Posterior cingulate gyrus (tissue), 11 donors: Measurements from ENCODE around the gene FRMD1.

ENCODE experiments used
- DNase-seq, 10 donors: peaks; one replicate each; pipeline versions ENCODE4 v3.0.0 to v3.0.0-alpha.2; 2020 to 2021; ENCODE audit warnings: mixed read lengths in 3 of 10
- intact Hi-C: fragments of 100-400 bp; cut with DNase I; formaldehyde crosslinking; loops from one replicate; pipeline ENCODE4 v1.15.1; 2023

The FRMD1 gene

GRCh38 chr6:168061269-168062210 is 17.5 kb downstream of the FRMD1 start:
- intact Hi-C loops: loop anchor here (5.0 kb wide), 1 partner anchor 71 kb away; no protein-coding TSS in a partner anchor
- no peak for DNase-seq

- DNase-seq: peak in 8 of 10 donors; percentile 51 to 95 (median 68)
- intact Hi-C loops: loop anchor here (5.0 kb wide), 1 partner anchor 72 kb away; no protein-coding TSS in a partner anchor
Measured at GRCh38 chr6:168060521-168060931, 18.5 kb downstream of the FRMD1 start.

GRCh38 chr6:168058691-168059551 is 20.1 kb downstream of the FRMD1 start:
- no peak for DNase-seq
- intact Hi-C loops: loop anchor here (10.0 kb wide), 1 partner anchor 154 kb away; no protein-coding TSS in a partner anchor

GRCh38 chr6:168057836-168058235 is 21.2 kb downstream of the FRMD1 start:
- peak in 1 of 10 donors; percentile 85 for DNase-seq
- intact Hi-C loops: loop anchor here (10.0 kb wide), 1 partner anchor 153 kb away; no protein-coding TSS in a partner anchor

GRCh38 chr6:168056892-168057527 is 22.0 kb downstream of the FRMD1 start:
- DNase-seq: peak in 2 of 10 donors; percentile 40 to 72
- intact Hi-C loops: loop anchor here (10.0 kb wide), 1 partner anchor 152 kb away; no protein-coding TSS in a partner anchor

GRCh38 chr6:168055696-168056489 is 23.1 kb downstream of the FRMD1 start:
- DNase-seq: peak in 2 of 10 donors; percentile 70 to 78
- intact Hi-C loops: loop anchor here (10.0 kb wide), 1 partner anchor 151 kb away; no protein-coding TSS in a partner anchor

GRCh38 chr6:168054765-168055560 is 24.0 kb downstream of the FRMD1 start:
- peak in 2 of 10 donors; percentile 78 to 82 for DNase-seq
- intact Hi-C loops: loop anchor here (10.0 kb wide), 1 partner anchor 150 kb away; no protein-coding TSS in a partner anchor

GRCh38 chr6:168053957-168054471 is 25.0 kb downstream of the FRMD1 start:
- intact Hi-C loops: loop anchor here (10.0 kb wide), 1 partner anchor 149 kb away; no protein-coding TSS in a partner anchor

GRCh38 chr6:168053086-168053956 is 25.7 kb downstream of the FRMD1 start:
- peak in 3 of 10 donors; percentile 65 to 75 (median 66) for DNase-seq
- intact Hi-C loops: loop anchor here (10.0 kb wide), 1 partner anchor 149 kb away; no protein-coding TSS in a partner anchor

More at GRCh38 chr6:168053957-168054471, 25.0 kb downstream of the FRMD1 start:
- DNase-seq: peak in 3 of 10 donors; percentile 53 to 73 (median 57)

GRCh38 chr6:168052291-168052891 is 26.6 kb downstream of the FRMD1 start:
- intact Hi-C loops: loop anchor here (10.0 kb wide), 1 partner anchor 148 kb away; no protein-coding TSS in a partner anchor
- DNase-seq: peak in 3 of 10 donors; percentile 62 to 82 (median 80)

GRCh38 chr6:168051648-168052047 is 27.4 kb downstream of the FRMD1 start:
- DNase-seq: peak in 3 of 10 donors; percentile 35 to 85 (median 65)
- intact Hi-C loops: loop anchor here (10.0 kb wide), 1 partner anchor 147 kb away; no protein-coding TSS in a partner anchor

GRCh38 chr6:168050881-168051586 is 28.0 kb downstream of the FRMD1 start:
- DNase-seq: peak in 3 of 10 donors; percentile 63 to 85 (median 76)
- intact Hi-C loops: loop anchor here (10.0 kb wide), 1 partner anchor 146 kb away; no protein-coding TSS in a partner anchor

- peak in 3 of 10 donors; percentile 44 to 72 (median 53) for DNase-seq
- intact Hi-C loops: loop anchor here (10.0 kb wide), 1 partner anchor 146 kb away; no protein-coding TSS in a partner anchor
Measured at GRCh38 chr6:168050225-168050880, 28.7 kb downstream of the FRMD1 start.

GRCh38 chr6:168049706-168050224 is 29.2 kb downstream of the FRMD1 start:
- intact Hi-C loops: loop anchor here (10.0 kb wide), 1 partner anchor 145 kb away; no protein-coding TSS in a partner anchor
- peak in 3 of 10 donors; percentile 41 to 63 (median 44) for DNase-seq
